Bronchial epithelial cell (primary cell): Measurements from ENCODE around the gene LSAMP. TPM values are rescaled to one million over a fixed set of nuclear protein-coding genes. Genes with fewer than 3 reads are reported as not detected.

Experiments used
- DNase-seq: peaks from one replicate; pipeline ENCODE4 v3.0.0-alpha.2; 2010; ENCODE audit warnings: low read depth
- FAIRE-seq: peaks from 2 replicates; lab custom pipeline; 2011; peaks lifted over from hg19 to GRCh38; lab: Jason Lieb, UNC
- H3K27me3 ChIP-seq: 2 replicates; pipeline ENCODE4 v1.5.1; 2011; ENCODE audit warnings: low read length; ENCODE audit not compliant: control insufficient read depth, insufficient read depth
- H3K36me3 ChIP-seq: 2 replicates; pipeline ENCODE4 v1.5.1; 2011; ENCODE audit warnings: low read length; ENCODE audit not compliant: control insufficient read depth, insufficient read depth
- H3K4me3 ChIP-seq: 2 replicates; pipeline ENCODE4 v1.5.1; 2011; ENCODE audit warnings: mild to moderate bottlenecking, low read depth, low read length, control low read depth
- total RNA-seq: library from RNA; depleted of rRNA; stranded (reverse); fragments of >200 nt; gene quantifications from 2 replicates; pipeline ENCODE4 v1.2.1, GENCODE V29; 2014
- TF ChIP-seq, protein P1 (sequence below): IDR thresholded peaks from 2 replicates; pipeline ENCODE4 v1.5.1; 2011; ENCODE audit warnings: mild to moderate bottlenecking, moderate library complexity, low read length, control low read depth, inconsistent platforms; ENCODE audit not compliant: insufficient read depth, severe bottlenecking

Gene LSAMP
- total RNA-seq, 1 donor from 2014 or later, result 0.26 TPM

DNA sequence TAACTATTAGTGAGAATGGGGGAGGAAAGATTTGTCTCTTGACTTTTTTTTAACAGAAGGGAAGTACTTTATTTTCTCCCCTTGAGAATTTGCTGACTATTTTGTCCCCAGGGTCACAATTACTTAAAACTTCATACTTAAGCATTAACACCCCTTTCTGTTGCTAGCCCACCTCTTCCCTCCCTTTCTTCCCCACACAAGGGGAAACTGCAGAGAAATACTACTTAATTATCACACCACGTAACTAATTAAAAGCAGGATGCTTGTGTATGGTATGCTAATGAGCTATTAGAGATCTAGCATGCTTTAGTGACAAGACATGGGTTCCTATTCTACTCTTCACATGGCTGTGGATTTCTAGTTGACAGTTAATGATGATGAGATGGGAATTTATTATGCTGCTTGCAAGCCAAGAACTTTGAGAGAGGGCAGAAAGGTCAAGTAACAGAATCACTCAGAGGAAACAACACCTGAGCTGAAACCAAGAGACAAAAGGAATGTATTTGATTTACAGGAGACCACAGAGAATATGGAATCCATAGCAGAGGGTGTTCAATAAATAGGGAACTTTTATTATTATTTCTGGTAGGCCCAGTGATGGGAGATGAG is 179.2 kb downstream of the LSAMP start:
- Histone ChIP-seq H3K4me3 (no peak overlapping the region), H3K36me3 (no peaks in the 10 kb centered on the region), H3K27me3 (no peaks in the 10 kb centered on the region)
- TF ChIP-seq, protein P1, sequence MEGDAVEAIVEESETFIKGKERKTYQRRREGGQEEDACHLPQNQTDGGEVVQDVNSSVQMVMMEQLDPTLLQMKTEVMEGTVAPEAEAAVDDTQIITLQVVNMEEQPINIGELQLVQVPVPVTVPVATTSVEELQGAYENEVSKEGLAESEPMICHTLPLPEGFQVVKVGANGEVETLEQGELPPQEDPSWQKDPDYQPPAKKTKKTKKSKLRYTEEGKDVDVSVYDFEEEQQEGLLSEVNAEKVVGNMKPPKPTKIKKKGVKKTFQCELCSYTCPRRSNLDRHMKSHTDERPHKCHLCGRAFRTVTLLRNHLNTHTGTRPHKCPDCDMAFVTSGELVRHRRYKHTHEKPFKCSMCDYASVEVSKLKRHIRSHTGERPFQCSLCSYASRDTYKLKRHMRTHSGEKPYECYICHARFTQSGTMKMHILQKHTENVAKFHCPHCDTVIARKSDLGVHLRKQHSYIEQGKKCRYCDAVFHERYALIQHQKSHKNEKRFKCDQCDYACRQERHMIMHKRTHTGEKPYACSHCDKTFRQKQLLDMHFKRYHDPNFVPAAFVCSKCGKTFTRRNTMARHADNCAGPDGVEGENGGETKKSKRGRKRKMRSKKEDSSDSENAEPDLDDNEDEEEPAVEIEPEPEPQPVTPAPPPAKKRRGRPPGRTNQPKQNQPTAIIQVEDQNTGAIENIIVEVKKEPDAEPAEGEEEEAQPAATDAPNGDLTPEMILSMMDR, result no peak
- DNase-seq (no peak), FAIRE-seq (no peak)

DNA sequence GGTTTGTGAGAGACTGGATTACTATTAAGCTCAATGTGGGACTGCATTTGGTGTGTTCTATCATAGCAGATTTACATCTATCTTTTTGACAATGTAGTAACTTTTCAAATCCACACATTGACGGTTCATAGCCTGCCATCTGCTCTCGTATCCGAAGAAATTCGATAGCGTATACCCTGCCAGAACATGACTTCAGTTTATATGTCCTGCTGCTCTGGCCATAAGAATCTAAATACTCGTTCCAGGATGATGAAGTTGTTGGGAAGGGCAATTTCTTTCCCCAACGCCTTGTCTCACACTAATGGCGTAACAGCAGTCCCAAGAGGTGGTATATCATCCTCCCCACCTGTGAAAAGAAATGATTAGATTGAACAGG is 180.0 kb downstream of the LSAMP start:
- DNase-seq (no peak), FAIRE-seq (no peak)
- Histone ChIP-seq H3K27me3 (no peaks in the 10 kb centered on the region), H3K36me3 (no peaks in the 10 kb centered on the region), H3K4me3 (no peak overlapping the region)
- TF ChIP-seq, protein P1, result no peak

DNA sequence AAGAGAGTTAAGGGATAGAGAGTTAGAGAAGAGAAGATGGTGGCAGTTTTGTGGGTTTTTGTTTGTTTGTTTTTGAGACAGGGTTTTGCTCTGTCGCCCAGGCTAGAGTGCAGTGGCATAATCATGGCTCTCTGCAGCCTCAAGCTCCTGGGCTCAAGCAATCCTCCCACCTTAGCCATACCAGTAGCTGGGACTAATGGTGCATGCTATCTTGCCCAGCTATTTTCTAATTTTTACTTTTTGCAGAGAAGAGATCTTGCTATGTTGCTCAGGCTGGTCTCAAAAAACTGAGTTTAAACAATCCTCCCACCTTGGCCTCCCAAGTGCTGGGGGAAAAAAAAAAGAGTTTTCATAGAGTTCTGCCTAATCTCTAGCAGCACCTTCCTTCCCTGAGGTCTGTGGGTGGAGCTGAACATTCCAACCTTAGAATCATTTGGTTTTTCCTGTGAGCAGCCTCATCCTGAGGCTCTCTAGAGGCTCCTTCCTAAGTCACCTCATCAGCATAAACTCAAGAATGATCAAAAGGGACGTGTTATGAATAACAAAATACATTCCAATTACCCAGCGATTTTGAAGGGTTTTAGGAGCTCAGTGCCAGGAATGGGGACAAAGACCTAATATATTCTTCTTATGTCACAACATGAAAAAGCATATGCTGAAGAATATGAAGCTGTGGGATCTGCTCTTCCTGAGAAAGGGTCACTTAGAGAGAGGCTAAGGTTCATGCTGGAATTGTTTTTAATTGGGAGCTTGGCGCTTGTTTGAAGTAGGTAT is 180.6 kb downstream of the LSAMP start:
- Histone ChIP-seq H3K27me3 (no peaks in the 10 kb centered on the region), H3K4me3 (no peak overlapping the region), H3K36me3 (no peaks in the 10 kb centered on the region)
- TF ChIP-seq, protein P1, result no peak
- DNase-seq (no peak), FAIRE-seq (no peak)

DNA sequence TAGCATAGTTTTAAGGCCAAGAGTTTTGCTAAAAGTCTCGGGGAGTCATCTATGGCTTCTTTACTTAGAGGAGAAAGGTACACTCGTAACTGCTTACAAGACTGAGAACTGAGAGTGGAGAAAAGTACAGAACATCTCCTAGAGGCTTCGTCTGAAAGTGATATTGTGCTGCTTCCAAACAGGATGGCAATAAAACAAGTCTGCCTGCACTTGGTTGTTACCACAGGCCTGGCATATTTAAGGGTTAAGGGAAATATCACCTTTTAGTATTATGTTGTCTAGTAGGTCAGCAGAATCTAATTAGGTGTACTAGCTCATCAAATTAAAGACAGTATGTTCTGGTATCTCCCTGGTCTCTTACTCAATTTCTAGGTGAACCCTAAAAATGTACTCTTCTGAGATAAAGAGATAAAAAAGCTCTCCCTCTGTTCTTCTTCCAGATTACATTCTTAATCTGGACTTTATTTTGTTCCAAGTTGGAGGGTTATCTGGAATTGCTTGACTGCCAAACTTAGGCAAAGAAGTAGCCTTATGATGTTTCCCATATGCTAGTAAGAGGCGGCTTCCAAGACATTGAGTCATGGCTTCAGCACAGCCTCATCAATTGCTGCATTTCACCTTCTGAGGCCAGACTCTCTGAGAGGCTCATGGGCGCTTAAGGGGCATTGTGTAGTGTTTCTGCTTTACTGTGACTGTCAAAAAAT is 181.3 kb downstream of the LSAMP start:
- Histone ChIP-seq H3K4me3 (no peak overlapping the region), H3K36me3 (no peaks in the 10 kb centered on the region), H3K27me3 (no peaks in the 10 kb centered on the region)
- TF ChIP-seq, protein P1, result no peak
- FAIRE-seq, result no peak
- no peak for DNase-seq

DNA sequence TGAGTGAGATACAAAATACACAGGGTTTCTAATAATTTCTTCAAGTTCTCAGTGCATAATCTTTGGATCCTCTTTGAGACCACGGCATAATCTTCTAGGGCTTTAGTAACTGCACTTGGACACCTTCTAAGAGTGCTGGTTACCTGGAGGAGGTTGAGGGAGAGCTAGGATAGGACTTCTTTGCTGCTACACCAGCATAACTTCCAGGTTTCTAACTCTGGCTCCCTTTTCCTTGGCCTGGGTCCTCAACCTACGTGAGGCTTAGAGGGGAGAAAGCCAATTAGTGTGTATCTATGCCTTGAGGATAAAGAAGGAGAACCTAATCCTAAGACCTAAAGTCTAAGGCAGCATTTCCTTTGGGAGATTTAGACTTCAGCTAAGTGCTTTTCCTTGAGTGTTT is 184.8 kb downstream of the LSAMP start:
- no peak for FAIRE-seq
- Histone ChIP-seq H3K36me3 (no peaks in the 10 kb centered on the region), H3K4me3 (no peak overlapping the region), H3K27me3 (no peaks in the 10 kb centered on the region)
- DNase-seq, result no peak
- TF ChIP-seq, protein P1, result no peak
